ENCODE measurements around the gene FZR1.

The FZR1 gene

DNA sequence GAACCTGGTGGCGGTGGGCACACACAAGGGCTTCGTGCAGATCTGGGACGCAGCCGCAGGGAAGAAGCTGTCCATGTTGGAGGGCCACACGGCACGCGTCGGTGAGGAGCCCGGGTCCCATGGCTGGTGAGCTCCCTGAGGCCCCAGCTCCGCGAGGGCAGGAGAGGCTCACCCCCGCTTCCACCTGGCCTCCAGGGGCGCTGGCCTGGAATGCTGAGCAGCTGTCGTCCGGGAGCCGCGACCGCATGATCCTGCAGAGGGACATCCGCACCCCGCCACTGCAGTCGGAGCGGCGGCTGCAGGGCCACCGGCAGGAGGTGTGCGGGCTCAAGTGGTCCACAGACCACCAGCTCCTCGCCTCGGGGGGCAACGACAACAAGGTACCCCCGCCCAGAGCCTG, 25.6 kb downstream of the FZR1 start:
- no peak for DNase-seq (ENCODE audit: low read depth)

GRCh38 chr19:3532154-3532786, 26.2 kb downstream of the FZR1 start:
- DNase-seq (ENCODE audit: low read depth): no peak

- DNase-seq (ENCODE audit: low read depth): no peak
Observed at GRCh38 chr19:3533033-3533432, 26.9 kb downstream of the FZR1 start.

GRCh38 chr19:3533563-3534216, 27.6 kb downstream of the FZR1 start:
- no peak for DNase-seq (ENCODE audit: low read depth)

- DNase-seq (ENCODE audit: low read depth): no peak
Observed at GRCh38 chr19:3534375-3535234, 28.5 kb downstream of the FZR1 start.

DNA sequence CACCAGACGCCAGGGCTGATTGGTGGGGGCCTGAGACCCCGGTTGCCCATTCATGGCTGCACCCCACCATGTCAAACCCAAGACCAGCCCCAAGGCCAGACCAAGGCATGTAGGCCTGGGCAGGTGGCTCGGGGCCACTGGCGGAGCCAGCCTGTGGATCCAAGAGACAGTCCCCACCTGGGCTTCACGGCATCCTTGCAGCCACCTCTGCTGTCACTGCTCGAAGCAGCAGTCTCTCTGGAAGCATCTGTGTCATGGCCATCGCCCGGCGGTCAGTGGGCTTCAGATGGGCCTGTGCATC, 29.1 kb downstream of the FZR1 start:
- DNase-seq (ENCODE audit: low read depth): no peak

DNA sequence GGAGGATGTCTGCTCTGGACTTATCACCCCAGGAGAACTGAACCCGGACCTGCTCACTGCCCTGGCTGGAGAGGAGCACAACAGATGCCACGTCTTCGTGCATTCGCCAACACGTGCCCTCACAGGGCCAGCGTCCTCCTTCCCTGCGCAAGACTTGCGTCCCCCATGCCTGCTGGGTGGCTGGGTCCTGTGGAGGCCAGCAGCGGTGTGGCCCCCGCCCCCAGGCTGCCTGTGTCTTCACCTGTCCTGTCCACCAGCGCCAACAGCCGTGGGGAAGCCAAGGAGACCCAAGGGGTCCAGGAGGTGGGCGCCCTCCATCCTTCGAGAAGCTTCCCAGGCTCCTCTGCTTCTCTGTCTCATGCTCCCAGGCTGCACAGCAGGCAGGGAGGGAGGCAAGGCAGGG, 29.5 kb downstream of the FZR1 start:
- no peak for DNase-seq (ENCODE audit: low read depth)

DNA sequence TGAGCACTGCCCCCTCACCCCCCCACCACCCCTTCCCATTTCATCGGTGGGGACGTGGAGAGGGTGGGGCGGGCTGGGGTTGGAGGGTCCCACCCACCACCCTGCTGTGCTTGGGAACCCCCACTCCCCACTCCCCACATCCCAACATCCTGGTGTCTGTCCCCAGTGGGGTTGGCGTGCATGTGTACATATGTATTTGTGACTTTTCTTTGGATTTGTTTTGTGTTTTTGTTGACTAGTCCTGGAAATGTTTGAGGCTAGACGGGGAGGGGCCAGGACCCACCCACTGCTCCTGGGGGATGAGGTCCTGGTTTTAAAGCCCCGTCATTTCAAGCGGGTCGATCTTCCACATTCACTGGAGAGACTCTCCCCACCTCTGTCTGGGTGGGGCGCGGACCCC, 29.9 kb downstream of the FZR1 start:
- no peak for DNase-seq (ENCODE audit: low read depth)

- DNase-seq (ENCODE audit: low read depth): no peak
Observed at GRCh38 chr19:3536429-3537100, 30.5 kb downstream of the FZR1 start.

DNA sequence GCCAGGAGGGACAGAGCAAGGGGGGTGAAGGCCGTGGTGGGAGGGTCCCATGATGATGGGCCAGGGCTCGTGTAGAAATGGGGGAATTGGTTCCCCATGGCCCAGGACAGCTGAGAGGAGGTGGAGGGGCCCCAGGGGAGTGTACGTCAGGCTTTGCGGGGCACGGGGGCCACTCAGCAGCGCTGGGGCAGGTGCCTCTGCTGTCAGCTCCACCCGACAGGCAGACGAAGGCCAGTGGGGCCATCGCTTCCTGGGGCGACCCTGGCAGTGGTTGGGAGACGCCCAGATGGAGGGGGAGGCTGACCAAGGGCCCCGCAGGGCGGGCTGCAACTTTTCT, 31.0 kb downstream of the FZR1 start:
- DNase-seq (ENCODE audit: low read depth): no peak

DNA sequence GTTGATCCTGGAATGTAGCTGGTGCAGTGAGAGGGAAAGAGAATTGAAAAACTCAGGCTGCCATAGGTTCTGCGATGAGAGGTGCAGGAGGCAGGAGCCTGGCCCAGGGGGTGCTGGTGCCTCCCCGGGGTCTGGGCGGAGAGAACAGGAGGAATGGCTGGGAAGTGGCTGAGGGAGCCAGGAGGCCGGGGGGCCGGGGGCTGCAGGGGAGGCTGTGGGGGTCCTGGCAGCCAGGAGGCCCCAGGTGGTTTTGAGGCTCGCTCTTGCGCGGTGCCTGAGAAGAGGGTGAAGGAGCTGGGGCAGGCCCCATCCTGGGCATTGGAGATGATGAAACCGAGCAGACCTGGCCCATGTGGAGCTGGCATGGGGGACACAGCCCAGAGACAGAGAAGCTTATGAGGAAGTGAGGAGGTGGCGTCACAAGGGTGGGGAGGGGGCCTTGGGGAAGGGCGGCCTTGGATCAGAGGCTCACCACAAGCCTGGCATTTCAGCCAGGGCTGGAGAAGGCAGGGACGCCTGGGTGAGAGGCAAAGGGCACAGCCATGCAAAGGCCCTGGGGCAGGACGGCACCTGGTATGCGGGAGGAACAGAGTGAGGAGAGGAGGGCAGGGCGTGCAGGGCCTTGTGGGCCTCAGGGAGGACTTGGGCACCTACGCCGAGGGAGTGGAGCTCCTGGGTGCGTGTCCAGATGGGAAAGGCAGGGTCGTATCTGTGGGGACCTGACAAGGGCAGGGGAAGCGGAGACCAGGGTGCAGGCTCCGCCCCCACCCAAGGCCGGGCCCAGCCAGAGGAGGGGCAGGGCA, 31.5 kb downstream of the FZR1 start:
- no peak for DNase-seq (ENCODE audit: low read depth)

GRCh38 chr19:3538258-3538929, 32.3 kb downstream of the FZR1 start:
- DNase-seq (ENCODE audit: low read depth): no peak

GRCh38 chr19:3538965-3539755, 33.0 kb downstream of the FZR1 start, which contains the start of gene TEKTIP1:
Gene TEKTIP1, plus strand, starts transcription at chr19:3539174. Its CDS starts 4 bp downstream, at chr19:3539178.
- no peak for DNase-seq (ENCODE audit: low read depth)

DNA sequence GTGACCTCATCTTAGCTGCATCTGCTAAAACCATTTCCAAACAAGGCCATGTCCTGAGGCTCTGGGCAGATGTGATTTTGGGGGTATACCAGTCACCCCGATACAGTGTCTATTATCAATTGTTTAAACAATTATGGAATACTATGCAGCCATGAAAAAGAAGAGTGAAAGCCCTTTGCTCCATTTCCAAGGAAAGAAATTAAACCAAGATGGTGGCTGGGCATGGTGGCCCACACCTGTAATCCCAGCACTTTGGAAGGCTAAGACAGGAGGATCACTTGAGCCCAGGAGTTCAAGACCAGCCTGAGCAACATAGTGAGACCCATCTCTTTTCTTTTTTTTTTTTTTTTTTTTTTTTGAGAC, 33.6 kb downstream of the FZR1 start:
- DNase-seq (ENCODE audit: low read depth): no peak

GRCh38 chr19:3543150-3544057, 37.3 kb downstream of the FZR1 start:
- no peak for DNase-seq (ENCODE audit: low read depth)

- no peak for DNase-seq (ENCODE audit: low read depth)
Observed at GRCh38 chr19:3544058-3544376, 37.9 kb downstream of the FZR1 start.

GRCh38 chr19:3544742-3545668, 38.9 kb downstream of the FZR1 start:
- DNase-seq (ENCODE audit: low read depth): peak; percentile 19

- no peak for DNase-seq (ENCODE audit: low read depth)
Observed at GRCh38 chr19:3545669-3546034, 39.5 kb downstream of the FZR1 start.

DNA sequence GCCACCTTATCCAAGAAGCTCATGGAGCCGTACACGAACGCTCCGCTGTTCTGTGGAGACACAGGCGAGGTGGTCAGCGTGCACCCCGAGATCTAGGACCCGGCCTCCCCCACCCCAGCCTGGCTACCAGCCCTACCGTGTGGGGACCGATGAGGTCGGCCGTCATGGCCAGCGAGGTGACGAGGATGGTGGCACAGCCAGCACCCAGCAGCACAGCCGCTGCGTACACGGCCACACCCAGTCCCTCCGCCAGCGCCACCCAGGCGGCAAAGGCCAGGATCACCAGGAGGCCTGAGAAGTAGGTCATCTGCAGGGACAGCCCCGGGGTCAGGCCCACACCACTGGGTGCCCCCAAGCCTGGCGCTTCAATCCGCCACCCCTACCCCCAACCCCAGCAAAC, 40.0 kb downstream of the FZR1 start:
- DNase-seq (ENCODE audit: low read depth): no peak
